Astrocyte (in vitro differentiated cells and primary cell): ENCODE results near the gene SOX5. TPM values are rescaled to one million over a fixed set of nuclear protein-coding genes. Genes with fewer than 3 reads are reported as not detected.

Experiments used
- DNase-seq: peaks from one replicate; pipeline ENCODE4 v3.0.0-alpha.2; 2010; ENCODE audit warnings: low read depth
- FAIRE-seq: peaks from 2 replicates; lab custom pipeline; 2011; peaks lifted over from hg19 to GRCh38; lab: Jason Lieb, UNC
- H2AFZ ChIP-seq: 2 replicates; pipeline ENCODE4 v1.6.0; 2012; ENCODE audit warnings: low read depth, low read length, inconsistent platforms
- H3K27ac ChIP-seq: 2 replicates; pipeline ENCODE4 v1.5.1; 2011; ENCODE audit warnings: low read depth, low read length, inconsistent platforms
- H3K27me3 ChIP-seq: 2 replicates; pipeline ENCODE4 v1.6.0; 2011; ENCODE audit warnings: low read length, inconsistent platforms; ENCODE audit not compliant: insufficient read depth
- H3K36me3 ChIP-seq: 2 replicates; pipeline ENCODE4 v1.5.1; 2011; ENCODE audit warnings: low read length, inconsistent platforms; ENCODE audit not compliant: insufficient read depth
- H3K4me1 ChIP-seq: 2 replicates; pipeline ENCODE4 v1.5.1; 2011; ENCODE audit warnings: low read length, inconsistent platforms; ENCODE audit not compliant: insufficient read depth
- H3K4me2 ChIP-seq: 2 replicates; pipeline ENCODE4 v1.6.0; 2012; ENCODE audit warnings: low read length, inconsistent platforms
- H3K4me3 ChIP-seq: 2 replicates; pipeline ENCODE4 v1.5.1; 2011; ENCODE audit warnings: low read depth, mild to moderate bottlenecking, low read length, inconsistent platforms; ENCODE audit not compliant: insufficient read depth
- H3K79me2 ChIP-seq: 2 replicates; pipeline ENCODE4 v1.6.0; 2012; ENCODE audit warnings: mild to moderate bottlenecking, low read length, inconsistent platforms; ENCODE audit not compliant: insufficient read depth
- H3K9ac ChIP-seq: 2 replicates; pipeline ENCODE4 v1.6.0; 2012; ENCODE audit warnings: mild to moderate bottlenecking, low read length, inconsistent platforms
- H3K9me3 ChIP-seq: 2 replicates; pipeline ENCODE4 v1.5.1; 2012; ENCODE audit warnings: low read depth, mild to moderate bottlenecking, low read length, inconsistent platforms; ENCODE audit not compliant: insufficient read depth
- H4K20me1 ChIP-seq: 2 replicates; pipeline ENCODE4 v1.6.0; 2012; ENCODE audit warnings: low read length, inconsistent platforms; ENCODE audit not compliant: insufficient read depth
- H3K27ac Mint-ChIP-seq: one replicate; pipeline ENCODE4 v1.8.0; 2021; ENCODE audit warnings: mild to moderate bottlenecking, mixed read lengths; ENCODE audit not compliant: unreplicated experiment
- H3K27me3 Mint-ChIP-seq: one replicate; pipeline ENCODE4 v1.8.0; 2021; ENCODE audit warnings: low read depth, mixed read lengths; ENCODE audit not compliant: unreplicated experiment
- H3K36me3 Mint-ChIP-seq: one replicate; pipeline ENCODE4 v1.8.0; 2021; ENCODE audit warnings: low read depth, mixed read lengths; ENCODE audit not compliant: unreplicated experiment
- H3K4me1 Mint-ChIP-seq: one replicate; pipeline ENCODE4 v1.8.0; 2021; ENCODE audit warnings: low read depth, mixed read lengths; ENCODE audit not compliant: unreplicated experiment
- H3K4me3 Mint-ChIP-seq: one replicate; pipeline ENCODE4 v1.8.0; 2021; ENCODE audit warnings: mild to moderate bottlenecking, moderate library complexity, mixed read lengths; ENCODE audit not compliant: unreplicated experiment
- H3K9me3 Mint-ChIP-seq: one replicate; pipeline ENCODE4 v1.8.0; 2021; ENCODE audit warnings: mild to moderate bottlenecking, mixed read lengths; ENCODE audit not compliant: unreplicated experiment
- CTCF ChIP-seq: IDR thresholded peaks from 2 replicates; pipeline ENCODE4 v1.5.1; 2011; ENCODE audit warnings: low read depth, mild to moderate bottlenecking, inconsistent platforms, low read length, moderate library complexity; ENCODE audit not compliant: insufficient read depth
- EZH2 ChIP-seq: IDR thresholded peaks from 2 replicates; pipeline ENCODE4 v1.6.1; 2012; ENCODE audit warnings: mild to moderate bottlenecking, low read length, inconsistent platforms; ENCODE audit not compliant: insufficient read depth
- total RNA-seq: library from RNA; stranded (reverse); gene quantifications from 2 replicates; pipeline ENCODE4 v1.2.1, GENCODE V29; 2021

Gene SOX5
- total RNA-seq, 1 donor from 2014 or later = 13.7 TPM

GRCh38 chr12:23533699-23534098 lies 415.8 kb downstream of the SOX5 start:
- Mint-ChIP-seq H3K9me3 (no peaks in the 10 kb centered on the region), H3K36me3 (peaks cover 9% of the 10 kb centered on the region), H3K4me3 (no peak overlapping the region), H3K27me3 (no peaks in the 10 kb centered on the region), H3K27ac (no peak overlapping the region), H3K4me1 (no peaks in the 10 kb centered on the region)
- DNase-seq (no peak), FAIRE-seq (no peak)
- no peak for TF ChIP-seq EZH2
- TF ChIP-seq CTCF = no peak
- H3K9me3 ChIP-seq = no peaks in the 10 kb centered on the region
- no peak overlapping the region for H3K9ac ChIP-seq
- no peaks in the 10 kb centered on the region for H4K20me1 ChIP-seq
- no peak overlapping the region for H3K4me3 ChIP-seq
- no peaks in the 10 kb centered on the region for H3K4me1 ChIP-seq
- no peak overlapping the region for H3K4me2 ChIP-seq
- no peak overlapping the region for H2AFZ ChIP-seq
- H3K27me3 ChIP-seq = no peaks in the 10 kb centered on the region
- H3K36me3 ChIP-seq = no peaks in the 10 kb centered on the region
- no peak overlapping the region for H3K27ac ChIP-seq
- H3K79me2 ChIP-seq = no peaks in the 10 kb centered on the region

GRCh38 chr12:23533265-23533664 lies 416.2 kb downstream of the SOX5 start:
- DNase-seq = no peak
- Histone ChIP-seq H3K4me2 (no peak overlapping the region), H3K27me3 (no peaks in the 10 kb centered on the region), H3K9ac (no peak overlapping the region), H3K9me3 (no peaks in the 10 kb centered on the region), H3K4me1 (no peaks in the 10 kb centered on the region), H2AFZ (no peak overlapping the region), H3K4me3 (no peak overlapping the region), H3K27ac (no peak overlapping the region), H4K20me1 (no peaks in the 10 kb centered on the region), H3K36me3 (no peaks in the 10 kb centered on the region), H3K79me2 (no peaks in the 10 kb centered on the region)
- no peak overlapping the region for H3K4me3 Mint-ChIP-seq
- FAIRE-seq = no peak
- no peak for TF ChIP-seq EZH2
- TF ChIP-seq CTCF = no peak
- no peaks in the 10 kb centered on the region for H3K9me3 Mint-ChIP-seq
- no peaks in the 10 kb centered on the region for H3K4me1 Mint-ChIP-seq
- peaks cover 8% of the 10 kb centered on the region for H3K36me3 Mint-ChIP-seq
- H3K27me3 Mint-ChIP-seq = no peaks in the 10 kb centered on the region
- H3K27ac Mint-ChIP-seq = no peak overlapping the region

- Histone ChIP-seq H3K9ac (no peak overlapping the region), H3K4me2 (no peak overlapping the region), H3K27ac (no peak overlapping the region), H3K4me1 (no peaks in the 10 kb centered on the region), H4K20me1 (no peaks in the 10 kb centered on the region), H3K4me3 (no peak overlapping the region), H3K79me2 (no peaks in the 10 kb centered on the region), H2AFZ (no peak overlapping the region), H3K36me3 (no peaks in the 10 kb centered on the region), H3K9me3 (no peaks in the 10 kb centered on the region), H3K27me3 (no peaks in the 10 kb centered on the region)
- H3K9me3 Mint-ChIP-seq = peaks cover 4% of the 10 kb centered on the region
- DNase-seq (no peak), FAIRE-seq (no peak)
- H3K27me3 Mint-ChIP-seq = no peaks in the 10 kb centered on the region
- H3K36me3 Mint-ChIP-seq = peaks cover 4% of the 10 kb centered on the region
- no peaks in the 10 kb centered on the region for H3K4me1 Mint-ChIP-seq
- H3K4me3 Mint-ChIP-seq = no peak overlapping the region
- H3K27ac Mint-ChIP-seq = no peak overlapping the region
- no peak for TF ChIP-seq CTCF
- no peak for TF ChIP-seq EZH2
Observed at GRCh38 chr12:23528316-23528715, 421.2 kb downstream of the SOX5 start.
